CD4-positive, CD25-positive, alpha-beta regulatory T cell (primary cell): Measurements from ENCODE around the gene MICALL2. TPM values are rescaled to one million over a fixed set of nuclear protein-coding genes. Genes with fewer than 3 reads are reported as not detected.

Source experiments
- ATAC-seq, 2 donors: fragments of 150-1000 bp; cut with Tn5 transposase; one replicate each; pipeline ENCODE4 v1.10.0; 2021; ENCODE audit warnings: low read depth in 2 of 2, moderate number of reproducible peaks in 2 of 2, moderate library complexity in 1 of 2
- DNase-seq, 3 donors: peaks; one replicate each; pipeline versions ENCODE4 v3.0.0 to v3.0.0-alpha.2; 2012 to 2022; ENCODE audit warnings: mixed read lengths in 1 of 3
- H3K27ac ChIP-seq: one replicate; pipeline ENCODE4 v1.7.0; 2013; ENCODE audit warnings: mild to moderate bottlenecking, low read length; ENCODE audit not compliant: insufficient read depth, poor library complexity, severe bottlenecking
- H3K27me3 ChIP-seq: one replicate; pipeline ENCODE4 v1.7.0; 2013; ENCODE audit warnings: low read length; ENCODE audit not compliant: control insufficient read depth, insufficient read depth
- H3K36me3 ChIP-seq: one replicate; pipeline ENCODE4 v1.7.0; 2013; ENCODE audit warnings: mild to moderate bottlenecking, low read length, moderate library complexity; ENCODE audit not compliant: control insufficient read depth, insufficient read depth
- H3K4me1 ChIP-seq: 2 replicates; pipeline ENCODE4 v1.7.0; 2013; ENCODE audit warnings: mild to moderate bottlenecking, low read length; ENCODE audit not compliant: insufficient read depth, control insufficient read depth, poor library complexity, severe bottlenecking
- H3K4me3 ChIP-seq: one replicate; pipeline ENCODE4 v1.7.0; 2013; ENCODE audit warnings: low read depth, mild to moderate bottlenecking, low read length, moderate library complexity
- H3K9me3 ChIP-seq, 2 experiments: 1 replicate in 1 of 2; 2 replicates in 1 of 2; pipeline ENCODE4 v1.7.0; 2013; ENCODE audit warnings: low read length in 2 of 2, mild to moderate bottlenecking in 1 of 2, moderate library complexity in 1 of 2; ENCODE audit not compliant: control insufficient read depth in 2 of 2
- H3K27ac Mint-ChIP-seq, 3 donors: one replicate each; pipeline ENCODE4 v1.8.0; 2020 to 2022; ENCODE audit warnings: mild to moderate bottlenecking in 3 of 3, mixed read lengths in 3 of 3, moderate library complexity in 2 of 3
- H3K27me3 Mint-ChIP-seq: one replicate; pipeline ENCODE4 v1.8.0; 2022; ENCODE audit warnings: mild to moderate bottlenecking, mixed read lengths
- H3K36me3 Mint-ChIP-seq: one replicate; pipeline ENCODE4 v1.8.0; 2020; ENCODE audit warnings: mixed read lengths
- H3K4me1 Mint-ChIP-seq, 4 donors: one replicate each; pipeline ENCODE4 v1.8.0; 2020 to 2022; ENCODE audit warnings: mixed read lengths in 4 of 4, mild to moderate bottlenecking in 1 of 4
- H3K4me3 Mint-ChIP-seq, 4 donors: one replicate each; pipeline ENCODE4 v1.8.0; 2020 to 2022; ENCODE audit warnings: mild to moderate bottlenecking in 4 of 4, mixed read lengths in 4 of 4, moderate library complexity in 3 of 4
- H3K9me3 Mint-ChIP-seq, 7 donors: one replicate each; pipeline ENCODE4 v1.8.0; 2020 to 2022; ENCODE audit warnings: mixed read lengths in 7 of 7, mild to moderate bottlenecking in 3 of 7, moderate library complexity in 2 of 7
- polyA plus RNA-seq, 4 donors: library from polyadenylated mRNA; unstranded; fragments of 300-500 nt; fragmentation: Illumina TruSeq; gene quantifications; one replicate each; pipeline ENCODE4 v1.2.3, GENCODE V29; 2021
- total RNA-seq: library from RNA; stranded (reverse); gene quantifications from one replicate; pipeline ENCODE4 v1.2.3, GENCODE V29; 2022

MICALL2 gene
- total and polyA plus RNA-seq, 5 donors from 2014 or later: 0.14 to 3.3 (median 0.27) TPM; not detected in 1

DNA sequence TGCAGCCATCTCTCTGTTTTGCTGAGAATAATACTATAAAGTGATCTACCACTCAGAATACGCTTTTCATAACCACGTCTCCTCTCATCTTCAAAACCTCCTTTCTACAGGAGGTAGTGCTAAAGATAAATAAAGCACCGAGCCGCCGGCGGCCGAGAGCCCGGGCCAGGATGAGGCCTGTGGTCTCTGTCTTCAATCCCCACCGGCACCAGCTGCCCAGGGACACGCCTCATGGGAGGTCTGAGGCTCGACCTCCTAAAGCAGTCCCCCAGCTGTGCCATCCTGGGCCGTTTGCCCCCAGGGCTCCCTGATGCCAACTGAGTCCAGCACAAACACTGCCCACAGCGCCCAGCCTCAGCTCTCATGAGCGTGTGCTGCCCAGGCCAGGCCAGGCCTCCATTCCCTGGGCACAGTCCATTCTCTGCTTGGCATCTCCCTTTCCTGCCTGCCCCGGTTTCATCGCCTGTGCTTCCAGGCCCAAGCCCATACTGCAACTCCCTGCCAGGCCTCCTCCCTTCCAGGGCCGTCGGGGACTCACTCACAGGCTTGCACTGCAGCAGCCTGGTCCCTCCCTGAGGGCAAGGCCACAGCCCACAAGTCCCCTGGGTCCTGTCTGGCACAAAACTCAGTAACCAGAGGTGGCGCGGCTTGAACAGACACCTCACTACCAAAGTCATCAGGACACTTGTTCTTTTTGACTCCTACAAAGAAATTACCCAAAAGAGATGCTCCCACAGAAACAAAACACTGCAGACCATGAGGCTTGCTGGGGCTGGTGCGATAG, 42.4 kb upstream of the MICALL2 start:
- Mint-ChIP-seq H3K4me3 (peak overlapping the region; percentile 73 to 86 (median 82)), H3K4me1 (peaks cover 0 to 41% (median 12%) of the 10 kb centered on the region in 4 donors), H3K9me3 (no peaks in the 10 kb centered on the region), H3K36me3 (no peaks in the 10 kb centered on the region), H3K27me3 (no peaks in the 10 kb centered on the region), H3K27ac (peak overlapping the region in 2 of 3 donors; percentile 85 to 88)
- Histone ChIP-seq H3K27me3 (no peaks in the 10 kb centered on the region), H3K27ac (no peak overlapping the region), H3K36me3 (peaks cover 38% of the 10 kb centered on the region), H3K9me3 (no peaks in the 10 kb centered on the region), H3K4me1 (peaks cover 31% of the 10 kb centered on the region), H3K4me3 (no peak overlapping the region)
- ATAC-seq (no peak), DNase-seq (no peak)

- no peak overlapping the region for H3K27ac ChIP-seq
- H3K4me1 Mint-ChIP-seq: peaks cover 0 to 32% (median 10%) of the 10 kb centered on the region in 4 donors
- H3K36me3 Mint-ChIP-seq: no peaks in the 10 kb centered on the region
- ATAC-seq (no peak), DNase-seq (no peak)
- H3K27ac Mint-ChIP-seq: peak overlapping the region in 1 of 3 donors; percentile 69
- H3K9me3 Mint-ChIP-seq: no peaks in the 10 kb centered on the region
- H3K4me1 ChIP-seq: peaks cover 20% of the 10 kb centered on the region
- no peak overlapping the region for H3K4me3 ChIP-seq
- peaks cover 48% of the 10 kb centered on the region for H3K36me3 ChIP-seq
- H3K9me3 ChIP-seq: no peaks in the 10 kb centered on the region
- H3K27me3 Mint-ChIP-seq: no peaks in the 10 kb centered on the region
- H3K27me3 ChIP-seq: no peaks in the 10 kb centered on the region
- no peak overlapping the region for H3K4me3 Mint-ChIP-seq
Measured at GRCh38 chr7:1500064-1500807, 41.0 kb upstream of the MICALL2 start.

- H3K4me1 Mint-ChIP-seq: peaks cover 0 to 28% (median 10%) of the 10 kb centered on the region in 4 donors
- no peaks in the 10 kb centered on the region for H3K36me3 Mint-ChIP-seq
Measured at GRCh38 chr7:1499367-1500029, 40.2 kb upstream of the MICALL2 start.

GRCh38 chr7:1498370-1499305, 39.4 kb upstream of the MICALL2 start:
- DNase-seq: no peak
- H3K4me1 Mint-ChIP-seq: peaks cover 0 to 24% (median 10%) of the 10 kb centered on the region in 4 donors
- H3K36me3 ChIP-seq: peaks cover 55% of the 10 kb centered on the region

More at GRCh38 chr7:1499367-1500029, 40.2 kb upstream of the MICALL2 start:
- Histone ChIP-seq H3K27me3 (no peaks in the 10 kb centered on the region), H3K36me3 (peaks cover 48% of the 10 kb centered on the region), H3K9me3 (no peaks in the 10 kb centered on the region), H3K4me1 (peaks cover 20% of the 10 kb centered on the region), H3K4me3 (no peak overlapping the region), H3K27ac (no peak overlapping the region)
- Mint-ChIP-seq H3K27ac (no peak overlapping the region), H3K27me3 (no peaks in the 10 kb centered on the region), H3K4me3 (no peak overlapping the region), H3K9me3 (no peaks in the 10 kb centered on the region)
- DNase-seq (no peak), ATAC-seq (no peak)

GRCh38 chr7:1497293-1497927, 38.1 kb upstream of the MICALL2 start:
- H3K27ac Mint-ChIP-seq: no peak overlapping the region
- Histone ChIP-seq H3K4me3 (no peak overlapping the region), H3K9me3 (no peaks in the 10 kb centered on the region), H3K27ac (no peak overlapping the region), H3K27me3 (no peaks in the 10 kb centered on the region), H3K4me1 (peaks cover 4% of the 10 kb centered on the region), H3K36me3 (peaks cover 53% of the 10 kb centered on the region)
- no peak overlapping the region for H3K4me3 Mint-ChIP-seq
- ATAC-seq: no peak
- H3K9me3 Mint-ChIP-seq: no peaks in the 10 kb centered on the region
- H3K36me3 Mint-ChIP-seq: peaks cover 2% of the 10 kb centered on the region
- no peaks in the 10 kb centered on the region for H3K27me3 Mint-ChIP-seq
- no peak for DNase-seq
- peaks cover 0 to 14% (median 7%) of the 10 kb centered on the region in 4 donors for H3K4me1 Mint-ChIP-seq

More at GRCh38 chr7:1498370-1499305, 39.4 kb upstream of the MICALL2 start:
- Histone ChIP-seq H3K27me3 (no peaks in the 10 kb centered on the region), H3K9me3 (no peaks in the 10 kb centered on the region), H3K27ac (no peak overlapping the region), H3K4me1 (peaks cover 16% of the 10 kb centered on the region), H3K4me3 (no peak overlapping the region)
- H3K9me3 Mint-ChIP-seq: no peaks in the 10 kb centered on the region
- H3K27ac Mint-ChIP-seq: no peak overlapping the region
- H3K36me3 Mint-ChIP-seq: no peaks in the 10 kb centered on the region
- no peak for ATAC-seq
- H3K27me3 Mint-ChIP-seq: no peaks in the 10 kb centered on the region
- no peak overlapping the region for H3K4me3 Mint-ChIP-seq

- H3K36me3 Mint-ChIP-seq: peaks cover 9% of the 10 kb centered on the region
- Histone ChIP-seq H3K27me3 (no peaks in the 10 kb centered on the region), H3K9me3 (no peaks in the 10 kb centered on the region), H3K27ac (no peak overlapping the region), H3K36me3 (peaks cover 53% of the 10 kb centered on the region), H3K4me1 (no peaks in the 10 kb centered on the region), H3K4me3 (no peak overlapping the region)
- no peaks in the 10 kb centered on the region for H3K27me3 Mint-ChIP-seq
- no peak overlapping the region for H3K27ac Mint-ChIP-seq
- DNase-seq: no peak
- no peaks in the 10 kb centered on the region for H3K9me3 Mint-ChIP-seq
- no peak for ATAC-seq
- peaks cover 0 to 7% (median 3%) of the 10 kb centered on the region in 4 donors for H3K4me1 Mint-ChIP-seq
- H3K4me3 Mint-ChIP-seq: no peak overlapping the region
Measured at GRCh38 chr7:1496531-1497292, 37.4 kb upstream of the MICALL2 start.
